ENCODE measurements around the gene ACOT13. TPM values are rescaled to one million over a fixed set of nuclear protein-coding genes. Genes with fewer than 3 reads are reported as not detected.
A peak's percentile ranks its signal among the peaks of the same experiment; 100 is the strongest.
"Not testable (repeated sequence)": the region's sequence is repeated elsewhere in the genome, so short reads cannot be mapped to it uniquely, and the experiment has no call there.

Gene ACOT13
- total RNA-seq, 2 donors from 2014 or later = 39.6 to 63.6 TPM

GRCh38 chr6:24708612-24709011 lies 41.7 kb downstream of the ACOT13 start:
- intact Hi-C loops (cut with DNase I) = no loop called here
- H3K36me3 ChIP-seq = peaks cover 34% of the 10 kb centered on the region
- no peak overlapping the region for H3K9ac ChIP-seq (ENCODE audit: low read depth in 2 of 2, low read length in 2 of 2)

GRCh38 chr6:24709014-24709711 lies 42.3 kb downstream of the ACOT13 start:
- Histone ChIP-seq H3K4me3 (no peak overlapping the region), H3K4me1 (no peaks in the 10 kb centered on the region), H3K9me3 (no peaks in the 10 kb centered on the region), H3K36me3 (peaks cover 34% of the 10 kb centered on the region), H3K9ac (ENCODE audit: low read depth in 2 of 2, low read length in 2 of 2) (no peak overlapping the region), H3K27me3 (no peaks in the 10 kb centered on the region), H3K27ac (no peak overlapping the region)
- TF ChIP-seq, protein P1, sequence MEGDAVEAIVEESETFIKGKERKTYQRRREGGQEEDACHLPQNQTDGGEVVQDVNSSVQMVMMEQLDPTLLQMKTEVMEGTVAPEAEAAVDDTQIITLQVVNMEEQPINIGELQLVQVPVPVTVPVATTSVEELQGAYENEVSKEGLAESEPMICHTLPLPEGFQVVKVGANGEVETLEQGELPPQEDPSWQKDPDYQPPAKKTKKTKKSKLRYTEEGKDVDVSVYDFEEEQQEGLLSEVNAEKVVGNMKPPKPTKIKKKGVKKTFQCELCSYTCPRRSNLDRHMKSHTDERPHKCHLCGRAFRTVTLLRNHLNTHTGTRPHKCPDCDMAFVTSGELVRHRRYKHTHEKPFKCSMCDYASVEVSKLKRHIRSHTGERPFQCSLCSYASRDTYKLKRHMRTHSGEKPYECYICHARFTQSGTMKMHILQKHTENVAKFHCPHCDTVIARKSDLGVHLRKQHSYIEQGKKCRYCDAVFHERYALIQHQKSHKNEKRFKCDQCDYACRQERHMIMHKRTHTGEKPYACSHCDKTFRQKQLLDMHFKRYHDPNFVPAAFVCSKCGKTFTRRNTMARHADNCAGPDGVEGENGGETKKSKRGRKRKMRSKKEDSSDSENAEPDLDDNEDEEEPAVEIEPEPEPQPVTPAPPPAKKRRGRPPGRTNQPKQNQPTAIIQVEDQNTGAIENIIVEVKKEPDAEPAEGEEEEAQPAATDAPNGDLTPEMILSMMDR (IDR thresholded peaks at IDR 0.05) = no peak
- intact Hi-C loops (cut with DNase I) = no loop called here
- no peak for DNase-seq

More at GRCh38 chr6:24708612-24709011, 41.7 kb downstream of the ACOT13 start:
- TF ChIP-seq, protein P1 (IDR thresholded peaks at IDR 0.05) = no peak
- Histone ChIP-seq H3K9me3 (no peaks in the 10 kb centered on the region), H3K27ac (no peak overlapping the region), H3K4me1 (no peaks in the 10 kb centered on the region), H3K4me3 (no peak overlapping the region), H3K27me3 (no peaks in the 10 kb centered on the region)
- no peak for DNase-seq

- peaks cover 30% of the 10 kb centered on the region for H3K36me3 ChIP-seq
- DNase-seq = no peak
- no peak overlapping the region for H3K9ac ChIP-seq (ENCODE audit: low read depth in 2 of 2, low read length in 2 of 2)
- H3K27me3 ChIP-seq = no peaks in the 10 kb centered on the region
- no peaks in the 10 kb centered on the region for H3K9me3 ChIP-seq
- TF ChIP-seq, protein P1 (IDR thresholded peaks at IDR 0.05) = no peak
- no peak overlapping the region for H3K27ac ChIP-seq
- H3K4me1 ChIP-seq = peaks cover 7% of the 10 kb centered on the region
- intact Hi-C loops (cut with DNase I) = no loop called here
- H3K4me3 ChIP-seq = no peak overlapping the region
Measured at GRCh38 chr6:24710519-24711303, 43.8 kb downstream of the ACOT13 start.

GRCh38 chr6:24716602-24717148 lies 49.8 kb downstream of the ACOT13 start:
- H3K36me3 ChIP-seq; H3K27me3 ChIP-seq; intact Hi-C loops (cut with DNase I); DNase-seq; H3K9ac ChIP-seq (ENCODE audit: low read depth in 2 of 2, low read length in 2 of 2); H3K27ac ChIP-seq; H3K9me3 ChIP-seq: not testable (repeated sequence)
- peaks cover 18% of the 10 kb centered on the region for H3K4me1 ChIP-seq
- peak overlapping the region; percentile 76 for H3K4me3 ChIP-seq

DNA sequence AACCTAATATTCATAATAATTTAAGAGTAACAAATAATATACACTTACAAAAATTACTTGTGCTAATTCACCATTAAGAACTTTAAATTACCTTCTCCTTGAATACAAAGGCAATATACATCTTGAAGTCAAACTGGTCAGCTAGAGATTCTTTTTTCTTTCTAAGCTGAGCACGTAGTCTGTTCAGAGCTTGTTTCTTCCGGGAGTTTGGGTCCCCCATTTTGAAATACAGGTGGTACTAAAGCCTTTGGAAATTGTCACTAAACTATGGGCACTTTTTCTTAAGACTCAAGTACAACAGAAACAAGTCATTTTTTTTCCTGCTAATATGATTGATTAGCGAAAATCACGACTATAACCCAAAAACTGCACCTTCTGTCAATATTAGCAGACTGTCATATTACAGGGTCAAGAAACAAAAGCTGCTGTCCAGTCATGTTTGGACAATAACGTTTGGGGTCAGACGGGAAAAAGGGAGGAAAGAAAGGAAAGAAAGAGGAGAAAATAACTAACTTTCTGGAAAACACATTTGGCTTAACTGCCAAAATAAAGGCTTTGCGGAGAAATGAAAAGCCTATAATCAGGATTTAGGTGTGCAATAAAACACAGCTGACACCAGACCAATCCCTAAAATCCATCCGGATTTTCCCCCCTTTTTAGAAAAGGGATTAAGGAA lies 51.7 kb downstream of the ACOT13 start:
- intact Hi-C loops (cut with DNase I) = no loop called here
- DNase-seq = no peak
- peak overlapping the region; percentile 100 for H3K27ac ChIP-seq
- H3K36me3 ChIP-seq = no peaks in the 10 kb centered on the region
- TF ChIP-seq, protein P1 (IDR thresholded peaks at IDR 0.05) = no peak
- peak overlapping the region in 1 of 2 donors; percentile 98 for H3K9ac ChIP-seq (ENCODE audit: low read depth in 2 of 2, low read length in 2 of 2)
- peak overlapping the region; percentile 76 for H3K4me3 ChIP-seq
- no peaks in the 10 kb centered on the region for H3K27me3 ChIP-seq
- H3K4me1 ChIP-seq = peaks cover 18% of the 10 kb centered on the region
- H3K9me3 ChIP-seq = no peaks in the 10 kb centered on the region

Measured in colonic mucosa (tissue), 4 donors.